DOHH2 (cell line): ENCODE results near the gene PCDHGA4.
A peak's percentile ranks its signal among the peaks of the same experiment; 100 is the strongest.

Experiments
- EZH2phosphoT487 ChIP-seq: fragments of 200-600 bp; sonication (generic); IDR thresholded peaks from 2 replicates; pipeline ENCODE4 v1.6.1; 2017; ENCODE audit warnings: borderline replicate concordance, mild to moderate bottlenecking, antibody characterized with exemption, low read length, moderate library complexity, mixed read lengths
- TF ChIP-seq, protein P1 (sequence below): fragments of 200-600 bp; sonication (generic); IDR thresholded peaks from one replicate; pipeline ENCODE4 v1.5.1; 2014; ENCODE audit warnings: antibody characterized with exemption, mild to moderate bottlenecking, low read depth, low read length; ENCODE audit not compliant: poor library complexity, severe bottlenecking

DNA sequence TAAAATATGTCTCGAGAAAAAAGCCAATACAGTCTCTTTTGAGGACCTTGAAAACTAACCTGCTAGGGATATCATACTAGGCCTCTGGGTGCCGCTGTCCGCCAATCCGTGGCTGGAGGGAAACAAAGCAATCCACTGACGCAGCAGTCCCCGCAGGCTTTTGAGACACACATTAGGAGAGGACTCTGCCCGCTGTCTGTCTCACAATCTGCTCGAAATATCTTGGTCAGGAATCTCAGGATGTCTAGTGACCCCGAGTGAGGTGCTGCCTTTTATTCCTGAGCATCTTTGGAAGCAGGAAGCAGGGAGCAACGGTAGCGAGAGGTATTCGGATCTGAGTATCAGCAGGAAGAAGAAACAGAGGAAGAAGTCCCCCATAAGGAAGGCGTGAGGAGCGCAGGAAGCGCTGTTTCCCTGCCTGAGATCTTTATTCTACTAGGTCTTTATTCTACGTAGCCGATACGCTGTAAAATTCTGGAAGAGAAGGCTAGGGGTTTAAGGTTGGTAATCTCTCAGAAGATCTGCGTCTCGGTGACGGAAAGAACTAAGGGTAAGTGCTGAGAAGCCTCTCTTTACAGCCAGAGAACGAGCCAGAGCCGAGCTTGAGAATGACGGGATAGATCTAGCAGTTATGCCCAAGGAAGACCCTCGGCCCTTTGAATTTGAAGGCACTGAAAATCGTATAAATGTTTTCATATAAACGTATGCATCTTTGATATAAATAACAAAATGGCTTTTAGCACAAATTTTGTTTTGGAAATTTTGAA is 28.6 kb upstream of the PCDHGA4 start:
- TF ChIP-seq, protein P1, sequence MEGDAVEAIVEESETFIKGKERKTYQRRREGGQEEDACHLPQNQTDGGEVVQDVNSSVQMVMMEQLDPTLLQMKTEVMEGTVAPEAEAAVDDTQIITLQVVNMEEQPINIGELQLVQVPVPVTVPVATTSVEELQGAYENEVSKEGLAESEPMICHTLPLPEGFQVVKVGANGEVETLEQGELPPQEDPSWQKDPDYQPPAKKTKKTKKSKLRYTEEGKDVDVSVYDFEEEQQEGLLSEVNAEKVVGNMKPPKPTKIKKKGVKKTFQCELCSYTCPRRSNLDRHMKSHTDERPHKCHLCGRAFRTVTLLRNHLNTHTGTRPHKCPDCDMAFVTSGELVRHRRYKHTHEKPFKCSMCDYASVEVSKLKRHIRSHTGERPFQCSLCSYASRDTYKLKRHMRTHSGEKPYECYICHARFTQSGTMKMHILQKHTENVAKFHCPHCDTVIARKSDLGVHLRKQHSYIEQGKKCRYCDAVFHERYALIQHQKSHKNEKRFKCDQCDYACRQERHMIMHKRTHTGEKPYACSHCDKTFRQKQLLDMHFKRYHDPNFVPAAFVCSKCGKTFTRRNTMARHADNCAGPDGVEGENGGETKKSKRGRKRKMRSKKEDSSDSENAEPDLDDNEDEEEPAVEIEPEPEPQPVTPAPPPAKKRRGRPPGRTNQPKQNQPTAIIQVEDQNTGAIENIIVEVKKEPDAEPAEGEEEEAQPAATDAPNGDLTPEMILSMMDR = peak; percentile 75
- TF ChIP-seq EZH2phosphoT487 = no peak
